PFSK-1 (cell line): ENCODE measurements around the gene AHNAK2.

Experiments used
- FOXP2 ChIP-seq: optimal IDR thresholded peaks from 2 replicates; pipeline ENCODE3; 2011; ENCODE audit warnings: borderline replicate concordance, control low read depth, inconsistent platforms; ENCODE audit not compliant: insufficient read depth; ENCODE audit errors: extremely low read length, extremely low read depth
- POLR2AphosphoS5 ChIP-seq: IDR thresholded peaks from 2 replicates; pipeline ENCODE4 v1.6.1; 2012; ENCODE audit warnings: low read depth, mild to moderate bottlenecking, control low read depth, low read length, moderate library complexity
- REST ChIP-seq, 2 experiments: IDR thresholded peaks; 2 replicates each; pipeline versions ENCODE4 v1.6.1 to v1.8.0; 2011 to 2012; ENCODE audit warnings: low read depth in 2 of 2, low read length in 2 of 2, control low read depth in 1 of 2, inconsistent platforms in 1 of 2, mild to moderate bottlenecking in 1 of 2, moderate library complexity in 1 of 2; ENCODE audit not compliant: insufficient read depth in 1 of 2

GRCh38 chr14:104974665-104975390 is 3.3 kb downstream of the AHNAK2 start:
- TF ChIP-seq POLR2AphosphoS5 = no peak
- TF ChIP-seq FOXP2 = no peak
- TF ChIP-seq REST (IDR thresholded peaks at IDR 0.05; ENCODE audit: insufficient read depth in 1 of 2, low read depth in 2 of 2, low read length in 2 of 2) = no peak
